ENCODE results near the gene RPS21. TPM values are rescaled to one million over a fixed set of nuclear protein-coding genes. Genes with fewer than 3 reads are reported as not detected.

The RPS21 gene
- total and polyA plus RNA-seq, 2 of the 13 experiments (the other 11 are each of a cell fraction or from before 2014, with no cell fraction given) = 2,647 to 11,063 TPM

DNA sequence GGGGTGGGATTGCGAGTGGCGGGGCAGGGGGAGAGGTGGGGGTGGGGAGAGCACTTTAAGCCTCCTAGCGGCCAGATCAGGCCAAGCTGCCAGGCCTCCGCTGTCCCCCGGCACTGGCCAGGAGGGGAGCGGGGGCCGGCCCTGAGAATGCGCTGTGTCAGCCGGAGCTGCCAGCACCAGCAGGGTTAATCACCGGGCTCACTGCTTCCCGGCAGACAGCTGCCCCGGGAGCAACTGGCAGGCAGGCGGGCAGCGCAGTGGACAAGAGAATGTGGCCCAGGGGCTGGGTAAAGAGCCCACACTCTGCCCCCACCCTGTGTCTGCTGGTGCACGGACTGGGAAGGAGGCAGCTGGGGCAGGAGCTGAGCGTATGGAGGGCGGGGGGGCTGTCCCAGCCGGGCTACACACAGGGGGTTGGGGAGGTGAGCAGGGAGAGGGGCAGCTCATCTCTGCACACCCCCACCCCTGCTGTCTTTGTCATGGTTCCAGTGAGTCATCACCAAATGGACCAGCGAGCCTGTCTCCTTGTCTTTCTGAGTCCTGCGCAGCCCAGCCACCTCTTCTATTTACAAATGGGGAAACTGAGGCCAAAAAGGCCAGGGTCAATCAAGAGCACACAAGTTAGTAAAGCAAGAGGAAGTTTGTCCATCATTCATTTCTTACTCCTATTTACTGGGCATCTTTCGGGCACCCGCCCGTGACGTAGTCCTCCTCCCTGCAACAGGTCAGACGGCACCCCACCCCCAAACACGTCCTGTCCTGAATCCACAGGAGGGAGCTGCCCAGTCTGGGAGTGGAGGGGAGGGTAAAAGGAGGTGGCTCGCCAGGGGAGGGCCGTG is 17.7 kb upstream of the RPS21 start (continued):
- TF ChIP-seq, protein P1, sequence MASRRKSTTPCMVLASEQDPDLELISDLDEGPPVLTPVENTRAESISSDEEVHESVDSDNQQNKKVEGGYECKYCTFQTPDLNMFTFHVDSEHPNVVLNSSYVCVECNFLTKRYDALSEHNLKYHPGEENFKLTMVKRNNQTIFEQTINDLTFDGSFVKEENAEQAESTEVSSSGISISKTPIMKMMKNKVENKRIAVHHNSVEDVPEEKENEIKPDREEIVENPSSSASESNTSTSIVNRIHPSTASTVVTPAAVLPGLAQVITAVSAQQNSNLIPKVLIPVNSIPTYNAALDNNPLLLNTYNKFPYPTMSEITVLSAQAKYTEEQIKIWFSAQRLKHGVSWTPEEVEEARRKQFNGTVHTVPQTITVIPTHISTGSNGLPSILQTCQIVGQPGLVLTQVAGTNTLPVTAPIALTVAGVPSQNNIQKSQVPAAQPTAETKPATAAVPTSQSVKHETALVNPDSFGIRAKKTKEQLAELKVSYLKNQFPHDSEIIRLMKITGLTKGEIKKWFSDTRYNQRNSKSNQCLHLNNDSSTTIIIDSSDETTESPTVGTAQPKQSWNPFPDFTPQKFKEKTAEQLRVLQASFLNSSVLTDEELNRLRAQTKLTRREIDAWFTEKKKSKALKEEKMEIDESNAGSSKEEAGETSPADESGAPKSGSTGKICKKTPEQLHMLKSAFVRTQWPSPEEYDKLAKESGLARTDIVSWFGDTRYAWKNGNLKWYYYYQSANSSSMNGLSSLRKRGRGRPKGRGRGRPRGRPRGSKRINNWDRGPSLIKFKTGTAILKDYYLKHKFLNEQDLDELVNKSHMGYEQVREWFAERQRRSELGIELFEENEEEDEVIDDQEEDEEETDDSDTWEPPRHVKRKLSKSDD (CRISPR knock-in tag; IDR thresholded peaks at IDR 0.05; ENCODE audit: low read depth) = no peak; the same call in 1 of the 2 replicates
- 0 out of 2 replicates have a peak, but pooled peaks have one; percentile 35 for TF ChIP-seq NFATC3 (CRISPR knock-in tag; IDR thresholded peaks at IDR 0.05)
- TF ChIP-seq, protein P2, sequence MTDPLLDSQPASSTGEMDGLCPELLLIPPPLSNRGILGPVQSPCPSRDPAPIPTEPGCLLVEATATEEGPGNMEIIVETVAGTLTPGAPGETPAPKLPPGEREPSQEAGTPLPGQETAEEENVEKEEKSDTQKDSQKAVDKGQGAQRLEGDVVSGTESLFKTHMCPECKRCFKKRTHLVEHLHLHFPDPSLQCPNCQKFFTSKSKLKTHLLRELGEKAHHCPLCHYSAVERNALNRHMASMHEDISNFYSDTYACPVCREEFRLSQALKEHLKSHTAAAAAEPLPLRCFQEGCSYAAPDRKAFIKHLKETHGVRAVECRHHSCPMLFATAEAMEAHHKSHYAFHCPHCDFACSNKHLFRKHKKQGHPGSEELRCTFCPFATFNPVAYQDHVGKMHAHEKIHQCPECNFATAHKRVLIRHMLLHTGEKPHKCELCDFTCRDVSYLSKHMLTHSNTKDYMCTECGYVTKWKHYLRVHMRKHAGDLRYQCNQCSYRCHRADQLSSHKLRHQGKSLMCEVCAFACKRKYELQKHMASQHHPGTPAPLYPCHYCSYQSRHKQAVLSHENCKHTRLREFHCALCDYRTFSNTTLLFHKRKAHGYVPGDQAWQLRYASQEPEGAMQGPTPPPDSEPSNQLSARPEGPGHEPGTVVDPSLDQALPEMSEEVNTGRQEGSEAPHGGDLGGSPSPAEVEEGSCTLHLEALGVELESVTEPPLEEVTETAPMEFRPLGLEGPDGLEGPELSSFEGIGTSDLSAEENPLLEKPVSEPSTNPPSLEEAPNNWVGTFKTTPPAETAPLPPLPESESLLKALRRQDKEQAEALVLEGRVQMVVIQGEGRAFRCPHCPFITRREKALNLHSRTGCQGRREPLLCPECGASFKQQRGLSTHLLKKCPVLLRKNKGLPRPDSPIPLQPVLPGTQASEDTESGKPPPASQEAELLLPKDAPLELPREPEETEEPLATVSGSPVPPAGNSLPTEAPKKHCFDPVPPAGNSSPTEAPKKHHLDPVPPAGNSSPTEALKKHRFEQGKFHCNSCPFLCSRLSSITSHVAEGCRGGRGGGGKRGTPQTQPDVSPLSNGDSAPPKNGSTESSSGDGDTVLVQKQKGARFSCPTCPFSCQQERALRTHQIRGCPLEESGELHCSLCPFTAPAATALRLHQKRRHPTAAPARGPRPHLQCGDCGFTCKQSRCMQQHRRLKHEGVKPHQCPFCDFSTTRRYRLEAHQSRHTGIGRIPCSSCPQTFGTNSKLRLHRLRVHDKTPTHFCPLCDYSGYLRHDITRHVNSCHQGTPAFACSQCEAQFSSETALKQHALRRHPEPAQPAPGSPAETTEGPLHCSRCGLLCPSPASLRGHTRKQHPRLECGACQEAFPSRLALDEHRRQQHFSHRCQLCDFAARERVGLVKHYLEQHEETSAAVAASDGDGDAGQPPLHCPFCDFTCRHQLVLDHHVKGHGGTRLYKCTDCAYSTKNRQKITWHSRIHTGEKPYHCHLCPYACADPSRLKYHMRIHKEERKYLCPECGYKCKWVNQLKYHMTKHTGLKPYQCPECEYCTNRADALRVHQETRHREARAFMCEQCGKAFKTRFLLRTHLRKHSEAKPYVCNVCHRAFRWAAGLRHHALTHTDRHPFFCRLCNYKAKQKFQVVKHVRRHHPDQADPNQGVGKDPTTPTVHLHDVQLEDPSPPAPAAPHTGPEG (CRISPR knock-in tag; IDR thresholded peaks at IDR 0.05) = no peak; the same call in 1 of the 2 replicates
- TF ChIP-seq, protein P3, sequence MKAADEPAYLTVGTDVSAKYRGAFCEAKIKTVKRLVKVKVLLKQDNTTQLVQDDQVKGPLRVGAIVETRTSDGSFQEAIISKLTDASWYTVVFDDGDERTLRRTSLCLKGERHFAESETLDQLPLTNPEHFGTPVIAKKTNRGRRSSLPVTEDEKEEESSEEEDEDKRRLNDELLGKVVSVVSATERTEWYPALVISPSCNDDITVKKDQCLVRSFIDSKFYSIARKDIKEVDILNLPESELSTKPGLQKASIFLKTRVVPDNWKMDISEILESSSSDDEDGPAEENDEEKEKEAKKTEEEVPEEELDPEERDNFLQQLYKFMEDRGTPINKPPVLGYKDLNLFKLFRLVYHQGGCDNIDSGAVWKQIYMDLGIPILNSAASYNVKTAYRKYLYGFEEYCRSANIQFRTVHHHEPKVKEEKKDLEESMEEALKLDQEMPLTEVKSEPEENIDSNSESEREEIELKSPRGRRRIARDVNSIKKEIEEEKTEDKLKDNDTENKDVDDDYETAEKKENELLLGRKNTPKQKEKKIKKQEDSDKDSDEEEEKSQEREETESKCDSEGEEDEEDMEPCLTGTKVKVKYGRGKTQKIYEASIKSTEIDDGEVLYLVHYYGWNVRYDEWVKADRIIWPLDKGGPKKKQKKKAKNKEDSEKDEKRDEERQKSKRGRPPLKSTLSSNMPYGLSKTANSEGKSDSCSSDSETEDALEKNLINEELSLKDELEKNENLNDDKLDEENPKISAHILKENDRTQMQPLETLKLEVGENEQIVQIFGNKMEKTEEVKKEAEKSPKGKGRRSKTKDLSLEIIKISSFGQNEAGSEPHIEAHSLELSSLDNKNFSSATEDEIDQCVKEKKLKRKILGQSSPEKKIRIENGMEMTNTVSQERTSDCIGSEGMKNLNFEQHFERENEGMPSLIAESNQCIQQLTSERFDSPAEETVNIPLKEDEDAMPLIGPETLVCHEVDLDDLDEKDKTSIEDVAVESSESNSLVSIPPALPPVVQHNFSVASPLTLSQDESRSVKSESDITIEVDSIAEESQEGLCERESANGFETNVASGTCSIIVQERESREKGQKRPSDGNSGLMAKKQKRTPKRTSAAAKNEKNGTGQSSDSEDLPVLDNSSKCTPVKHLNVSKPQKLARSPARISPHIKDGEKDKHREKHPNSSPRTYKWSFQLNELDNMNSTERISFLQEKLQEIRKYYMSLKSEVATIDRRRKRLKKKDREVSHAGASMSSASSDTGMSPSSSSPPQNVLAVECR (CRISPR knock-in tag; IDR thresholded peaks at IDR 0.05; ENCODE audit: borderline replicate concordance) = no peak; the same call in 1 of the 2 replicates
- no peak for TF ChIP-seq CENPX (CRISPR knock-in tag; IDR thresholded peaks at IDR 0.05)
- TF ChIP-seq SRF (IDR thresholded peaks at IDR 0.05; ENCODE audit: low read depth, low read length) = no peak
- TF ChIP-seq, protein P4, sequence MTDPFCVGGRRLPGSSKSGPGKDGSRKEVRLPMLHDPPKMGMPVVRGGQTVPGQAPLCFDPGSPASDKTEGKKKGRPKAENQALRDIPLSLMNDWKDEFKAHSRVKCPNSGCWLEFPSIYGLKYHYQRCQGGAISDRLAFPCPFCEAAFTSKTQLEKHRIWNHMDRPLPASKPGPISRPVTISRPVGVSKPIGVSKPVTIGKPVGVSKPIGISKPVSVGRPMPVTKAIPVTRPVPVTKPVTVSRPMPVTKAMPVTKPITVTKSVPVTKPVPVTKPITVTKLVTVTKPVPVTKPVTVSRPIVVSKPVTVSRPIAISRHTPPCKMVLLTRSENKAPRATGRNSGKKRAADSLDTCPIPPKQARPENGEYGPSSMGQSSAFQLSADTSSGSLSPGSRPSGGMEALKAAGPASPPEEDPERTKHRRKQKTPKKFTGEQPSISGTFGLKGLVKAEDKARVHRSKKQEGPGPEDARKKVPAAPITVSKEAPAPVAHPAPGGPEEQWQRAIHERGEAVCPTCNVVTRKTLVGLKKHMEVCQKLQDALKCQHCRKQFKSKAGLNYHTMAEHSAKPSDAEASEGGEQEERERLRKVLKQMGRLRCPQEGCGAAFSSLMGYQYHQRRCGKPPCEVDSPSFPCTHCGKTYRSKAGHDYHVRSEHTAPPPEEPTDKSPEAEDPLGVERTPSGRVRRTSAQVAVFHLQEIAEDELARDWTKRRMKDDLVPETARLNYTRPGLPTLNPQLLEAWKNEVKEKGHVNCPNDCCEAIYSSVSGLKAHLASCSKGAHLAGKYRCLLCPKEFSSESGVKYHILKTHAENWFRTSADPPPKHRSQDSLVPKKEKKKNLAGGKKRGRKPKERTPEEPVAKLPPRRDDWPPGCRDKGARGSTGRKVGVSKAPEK (CRISPR knock-in tag; IDR thresholded peaks at IDR 0.05; ENCODE audit: borderline replicate concordance) = no peak
- TF ChIP-seq, protein P5, sequence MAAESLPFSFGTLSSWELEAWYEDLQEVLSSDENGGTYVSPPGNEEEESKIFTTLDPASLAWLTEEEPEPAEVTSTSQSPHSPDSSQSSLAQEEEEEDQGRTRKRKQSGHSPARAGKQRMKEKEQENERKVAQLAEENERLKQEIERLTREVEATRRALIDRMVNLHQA (CRISPR knock-in tag; IDR thresholded peaks at IDR 0.05) = no peak
- TF ChIP-seq ZFY (CRISPR knock-in tag; IDR thresholded peaks at IDR 0.05) = peak; percentile 51; the same call in 1 of the 2 replicates
- 0 out of 2 replicates have a peak, but pooled peaks have one; percentile 52 for TF ChIP-seq ZNF292 (CRISPR knock-in tag; IDR thresholded peaks at IDR 0.05; ENCODE audit: borderline replicate concordance, low read depth)

Data from HepG2 (cell line).